HG02571 (cell line): ENCODE results near the gene ATP2A1.
"Not testable (repeated sequence)": the region's sequence is repeated elsewhere in the genome, so short reads cannot be mapped to it uniquely, and the experiment has no call there.

Experiments used
- ATAC-seq: cut with Tn5 transposase; IDR thresholded peaks from one replicate; pipeline ENCODE4 v1.9.1; 2021; ENCODE audit warnings: mild to moderate bottlenecking, moderate library complexity; ENCODE audit not compliant: unreplicated experiment

The ATP2A1 gene

DNA sequence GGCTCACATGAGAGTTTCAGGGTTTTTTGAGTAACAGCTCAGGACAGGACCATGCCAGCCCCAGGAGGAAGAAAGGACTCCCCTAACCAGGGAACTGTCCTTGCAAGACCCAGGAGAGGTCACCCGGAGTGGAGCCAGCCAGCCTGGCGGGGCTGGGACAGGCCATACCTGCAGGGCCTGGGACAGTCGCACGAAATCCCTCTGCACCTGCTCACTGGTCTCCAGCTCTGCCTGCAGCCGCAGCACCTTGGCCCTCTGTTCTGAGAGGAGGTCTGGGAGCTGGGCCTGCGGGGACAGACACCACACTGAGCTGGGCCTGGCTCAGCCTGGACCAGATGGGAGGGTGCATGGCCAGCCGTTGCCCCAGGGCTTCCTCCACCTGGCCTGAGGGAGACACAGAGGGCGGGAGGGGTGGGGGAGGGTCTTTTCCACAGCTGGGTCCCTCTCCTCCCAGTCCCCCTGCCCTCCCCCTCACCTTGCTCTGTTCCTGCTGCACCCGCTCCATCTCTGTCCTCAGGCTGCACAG, 27.0 kb downstream of the ATP2A1 start:
- ATAC-seq = no peak

DNA sequence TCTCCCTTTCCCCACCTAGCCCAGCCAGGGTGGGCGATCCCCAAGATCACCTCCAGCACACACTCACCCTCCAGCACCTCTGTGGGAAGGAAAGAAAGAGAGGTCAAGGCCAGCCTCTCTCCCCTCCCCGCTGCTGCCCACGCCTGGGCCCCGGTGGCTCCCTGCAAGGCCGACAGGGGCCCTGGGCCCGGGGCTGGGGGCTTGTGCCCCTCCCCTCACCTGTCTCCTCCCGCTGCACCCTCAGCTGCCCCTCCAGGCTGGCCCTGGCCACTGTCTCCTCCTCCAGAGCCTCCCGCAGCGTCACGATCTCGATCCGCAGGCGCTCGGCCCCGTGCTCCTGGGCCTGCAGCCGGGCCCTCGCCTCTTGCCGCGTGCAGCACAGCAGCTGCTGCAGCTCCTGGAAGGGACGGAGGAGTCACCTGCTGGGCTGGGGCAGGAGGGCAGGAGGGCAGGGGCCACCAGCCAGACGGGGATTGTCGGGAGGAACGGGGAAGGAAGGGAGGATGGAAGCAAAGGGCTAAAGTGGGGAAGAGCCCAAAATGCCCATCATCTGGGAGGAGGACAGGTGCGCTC, 27.6 kb downstream of the ATP2A1 start:
- no peak for ATAC-seq

DNA sequence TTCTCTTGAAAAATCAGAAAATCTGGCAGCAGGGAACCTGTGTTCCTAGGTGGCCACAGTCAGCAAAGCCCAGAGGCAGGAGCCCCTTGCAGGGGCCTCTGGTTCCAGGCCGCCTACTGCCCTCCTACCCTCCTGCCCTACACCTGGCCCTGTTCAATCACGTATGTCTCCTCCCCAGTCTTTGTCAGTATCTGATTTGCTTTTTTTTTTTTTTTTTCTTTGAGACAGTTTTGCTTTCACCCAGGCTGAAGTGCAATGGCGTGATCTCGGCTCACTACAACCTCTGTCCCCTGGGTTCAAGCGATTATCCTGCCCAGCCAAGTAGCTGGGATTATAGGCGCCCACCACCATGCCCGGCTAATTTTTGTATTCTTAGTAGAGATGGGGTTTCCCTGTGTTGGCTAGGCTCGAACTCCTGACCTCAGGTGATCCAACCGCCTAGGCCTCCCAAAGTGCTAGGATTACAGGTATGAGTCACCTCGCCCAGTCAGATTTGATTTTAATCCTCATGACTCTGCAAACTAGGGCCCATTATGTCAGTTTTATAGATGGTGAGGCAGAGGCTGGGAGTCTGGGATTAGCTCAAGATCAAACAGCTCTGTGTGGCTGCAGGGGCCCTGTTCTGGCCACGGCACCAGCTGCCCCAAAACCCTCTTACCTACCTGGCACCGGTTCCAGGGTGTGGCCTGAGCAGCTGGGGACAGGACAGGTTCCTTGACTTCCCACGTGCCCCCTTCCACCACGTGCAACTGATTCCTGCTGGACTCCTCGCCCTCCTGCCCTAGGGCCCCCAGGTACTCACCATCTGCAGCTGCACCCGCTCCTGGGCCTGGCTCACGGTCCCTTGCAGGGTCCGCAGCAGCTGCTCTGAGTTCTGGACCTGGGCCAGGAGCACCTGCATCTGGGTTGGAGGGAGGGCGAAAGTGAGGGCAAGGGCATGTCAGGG, 32.1 kb downstream of the ATP2A1 start:
- ATAC-seq = no peak

DNA sequence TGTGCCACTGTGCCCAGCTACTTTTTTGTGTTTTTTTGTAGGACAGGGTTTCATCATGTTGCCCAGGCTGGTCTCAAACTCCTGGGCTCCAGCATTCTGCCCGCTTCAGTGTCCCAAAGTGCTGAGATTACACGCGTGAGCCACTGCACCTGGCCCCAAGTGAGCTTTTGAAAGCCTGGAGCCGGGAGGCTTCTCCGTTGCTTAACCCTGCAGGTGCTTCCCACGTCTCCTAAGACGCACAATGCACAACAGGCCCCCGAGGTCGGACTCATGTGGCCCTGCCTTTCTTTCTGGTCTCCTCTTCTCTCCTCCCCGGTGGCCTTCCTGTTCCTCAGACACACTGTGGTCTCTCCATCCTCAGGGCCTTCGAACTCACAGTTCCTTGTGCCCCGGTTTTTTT, 34.3 kb downstream of the ATP2A1 start:
- no peak for ATAC-seq

DNA sequence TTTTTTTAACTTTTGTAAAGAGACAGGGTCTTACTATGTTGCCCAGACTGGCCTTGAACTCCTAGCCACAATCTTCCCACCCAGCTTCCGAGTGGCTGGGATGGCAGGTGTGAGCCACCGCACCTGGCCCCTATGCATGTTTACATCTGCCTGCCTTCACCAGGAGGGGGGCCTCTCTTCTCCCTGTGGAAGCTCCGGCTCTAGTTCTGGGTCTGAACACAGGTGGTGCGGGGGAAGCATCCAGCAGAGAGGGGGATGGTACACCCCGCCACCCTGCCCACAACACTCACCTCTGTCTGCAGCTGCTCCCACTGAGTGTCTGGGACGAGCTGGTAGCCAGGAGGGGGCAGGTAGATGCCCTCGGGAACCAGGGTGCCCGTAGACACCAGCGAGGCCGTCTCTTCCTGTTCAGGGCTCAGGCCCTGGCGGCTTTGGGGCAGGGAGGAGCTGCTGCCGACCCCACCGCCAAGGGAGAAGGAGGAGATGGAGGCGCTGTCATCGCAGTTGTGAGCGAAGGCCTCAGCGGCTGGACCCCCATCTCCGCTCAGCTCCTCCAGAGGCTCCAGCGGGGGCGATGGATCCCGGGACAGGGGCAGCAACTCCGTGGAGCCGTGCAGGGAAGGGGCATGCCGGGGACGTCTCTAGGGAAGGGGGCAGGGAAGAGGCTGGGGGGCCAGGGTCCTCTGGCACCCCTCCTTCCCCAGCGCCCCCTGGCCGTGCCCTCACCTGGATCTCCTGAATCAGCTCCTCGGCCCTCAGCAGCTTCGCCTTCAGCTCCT, 35.8 kb downstream of the ATP2A1 start:
- no peak for ATAC-seq

DNA sequence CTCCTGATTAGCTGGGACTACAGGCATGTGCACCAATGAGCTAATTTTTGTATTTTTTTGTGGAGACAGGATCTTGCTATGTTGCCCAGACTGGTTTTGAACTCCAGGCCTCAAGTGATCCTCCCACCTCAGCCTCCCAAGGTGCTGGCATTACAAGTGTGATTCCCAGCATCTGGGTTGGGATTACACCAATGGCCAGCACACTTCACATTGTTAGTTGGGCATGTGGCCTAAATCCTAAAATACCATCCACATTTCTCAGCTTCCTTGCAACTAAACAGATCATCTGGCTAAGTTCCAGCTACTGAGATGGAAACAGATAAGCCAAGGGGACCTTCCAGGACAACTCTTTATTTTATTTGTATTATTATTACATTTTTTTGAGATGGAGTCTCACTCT, 36.9 kb downstream of the ATP2A1 start:
- no peak for ATAC-seq

DNA sequence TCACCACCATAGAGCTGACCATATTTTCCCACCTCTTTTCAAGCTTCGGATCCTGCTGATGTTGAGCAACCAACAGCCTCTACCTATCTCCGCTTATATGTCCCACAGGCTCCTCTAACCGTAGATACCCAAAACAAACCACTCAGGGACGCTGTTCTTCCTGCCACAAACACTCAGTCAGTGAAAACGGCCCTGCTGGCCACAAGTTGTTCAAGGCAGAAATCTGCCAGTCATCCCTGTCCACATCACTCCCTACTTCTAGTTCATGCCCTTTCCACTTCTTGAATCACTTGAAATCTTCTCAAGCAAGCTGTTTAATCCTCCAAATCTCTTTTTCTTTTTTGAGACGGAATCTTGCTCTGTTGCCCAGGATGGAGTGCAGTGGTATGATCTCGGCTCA, 38.8 kb downstream of the ATP2A1 start:
- ATAC-seq = no peak

DNA sequence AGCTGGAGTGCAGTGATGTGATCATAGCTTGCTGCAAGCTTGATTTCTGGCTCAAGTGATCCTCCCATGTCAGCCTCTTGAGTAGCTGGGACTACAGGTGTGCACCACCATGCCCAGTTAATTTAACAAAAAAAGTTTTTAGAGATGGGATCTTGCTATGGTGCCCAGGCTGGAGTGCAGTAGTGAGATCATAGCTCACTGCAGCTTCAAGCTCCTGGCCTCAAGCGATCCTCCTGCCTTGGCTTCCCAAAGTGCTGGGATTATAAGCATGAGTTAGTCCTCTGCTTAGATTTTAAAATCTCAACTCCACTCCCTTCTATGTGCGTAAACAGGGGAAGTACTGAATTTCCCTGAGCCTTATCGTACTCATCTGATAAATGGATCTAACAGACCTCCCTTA, 40.4 kb downstream of the ATP2A1 start:
- no peak for ATAC-seq

DNA sequence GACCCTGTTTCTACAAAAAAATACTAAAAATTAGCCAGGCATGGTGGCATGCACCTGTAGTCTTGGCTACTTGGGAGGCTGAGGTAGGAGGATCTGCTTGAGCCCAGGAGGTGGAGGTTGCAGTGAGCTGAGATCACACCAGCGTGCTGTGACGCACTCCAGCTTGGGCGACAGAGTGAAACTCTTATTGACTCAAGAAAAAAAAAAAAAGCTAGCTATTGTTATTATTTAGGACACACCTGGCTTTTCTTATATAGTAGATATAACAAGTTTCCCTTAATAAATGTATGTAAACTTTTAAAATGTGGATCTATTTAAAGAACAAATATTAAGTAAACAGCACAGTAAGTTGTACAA, 44.9 kb downstream of the ATP2A1 start:
- ATAC-seq = no peak

DNA sequence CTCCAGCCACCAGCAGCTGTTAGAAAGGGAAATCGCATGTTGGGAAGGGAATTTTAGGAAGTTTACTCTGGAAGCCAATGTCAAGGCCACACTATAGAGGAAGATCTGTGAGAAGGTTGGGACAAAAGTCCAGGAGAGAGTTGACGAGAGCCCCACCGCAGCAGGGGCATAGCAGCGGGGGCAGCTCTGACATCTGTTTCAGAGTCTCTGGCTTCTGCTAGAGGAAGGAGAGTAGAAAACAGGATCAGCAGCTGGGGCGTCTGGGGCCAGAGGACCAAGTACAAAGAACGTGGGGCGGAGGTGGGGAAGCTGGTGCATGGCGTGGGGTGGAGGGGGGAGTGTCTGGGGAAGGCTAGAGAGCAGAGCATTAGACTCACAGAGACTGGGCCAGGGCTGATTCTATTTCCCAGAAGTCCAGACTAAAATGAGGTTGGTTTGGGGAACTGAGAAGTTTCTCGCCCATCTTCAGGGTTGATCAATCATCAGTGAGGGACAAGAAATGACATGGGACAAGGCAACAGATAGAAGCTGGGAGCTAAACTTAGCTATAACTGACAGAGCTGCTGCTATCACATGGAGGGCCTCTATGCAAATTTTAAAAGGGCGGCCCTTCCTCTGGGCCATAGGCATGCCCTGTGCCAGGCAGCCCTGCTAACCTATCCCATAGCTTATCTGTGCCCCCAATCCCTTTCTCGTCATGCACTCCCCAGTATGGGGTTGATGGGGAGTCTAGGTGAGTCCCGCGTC, 45.5 kb downstream of the ATP2A1 start:
- ATAC-seq = peak; percentile 38

DNA sequence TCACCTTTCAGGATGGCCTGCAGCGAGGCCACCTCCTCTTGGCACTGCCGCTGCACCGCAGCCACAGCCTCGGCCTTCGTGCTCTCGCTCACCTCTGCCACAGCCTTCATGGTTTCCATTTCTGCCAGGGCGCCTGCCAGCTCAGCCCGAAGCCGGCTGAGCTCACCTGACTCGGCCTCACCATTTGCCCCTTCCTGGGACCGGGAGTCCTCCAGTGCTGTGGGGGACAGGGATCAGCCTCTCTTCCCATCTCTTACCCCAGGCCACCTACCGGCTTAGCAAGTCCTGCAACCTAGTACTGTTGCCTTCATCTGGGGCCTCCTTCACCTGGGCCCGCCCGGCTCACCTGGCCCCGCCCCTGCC, 46.1 kb downstream of the ATP2A1 start:
- ATAC-seq = peak; percentile 5

DNA sequence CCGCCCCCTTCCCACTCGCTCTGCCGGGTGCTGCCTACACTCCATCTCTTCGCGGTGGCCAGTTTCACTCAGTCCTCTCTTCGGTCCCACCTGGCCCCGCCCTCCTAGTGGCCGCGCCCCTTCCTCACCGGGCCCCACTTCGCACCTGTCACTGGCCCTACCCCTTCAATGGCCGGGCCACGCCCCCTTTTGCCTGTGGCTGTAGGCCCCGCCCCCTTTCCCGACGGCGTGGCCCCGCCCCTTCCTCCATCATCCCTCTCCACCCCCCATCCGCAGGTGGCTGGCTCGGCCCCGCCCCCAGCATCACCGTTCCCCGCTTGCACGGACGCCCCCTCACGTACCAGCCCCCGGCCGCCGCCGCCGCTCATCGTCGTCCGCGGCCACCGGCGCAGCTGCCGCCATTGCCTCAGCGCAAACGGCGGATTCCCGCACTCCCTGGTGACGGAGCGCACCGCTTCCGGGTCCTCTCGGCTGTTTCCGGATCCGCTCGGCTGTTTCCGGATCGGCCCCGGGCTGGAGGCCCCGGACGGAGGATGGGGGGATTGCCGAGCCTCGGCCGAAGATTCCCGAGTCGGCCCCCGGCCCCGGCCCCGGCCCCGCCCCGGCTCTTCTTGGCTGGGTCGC, 46.6 kb downstream of the ATP2A1 start, which contains the start of gene RABEP2:
TSS of gene RABEP2 (minus strand) at position 477 of the 624 bp plus-strand sequence. CDS start at position 402, 75 bp downstream.
- peak; percentile 59 for ATAC-seq

DNA sequence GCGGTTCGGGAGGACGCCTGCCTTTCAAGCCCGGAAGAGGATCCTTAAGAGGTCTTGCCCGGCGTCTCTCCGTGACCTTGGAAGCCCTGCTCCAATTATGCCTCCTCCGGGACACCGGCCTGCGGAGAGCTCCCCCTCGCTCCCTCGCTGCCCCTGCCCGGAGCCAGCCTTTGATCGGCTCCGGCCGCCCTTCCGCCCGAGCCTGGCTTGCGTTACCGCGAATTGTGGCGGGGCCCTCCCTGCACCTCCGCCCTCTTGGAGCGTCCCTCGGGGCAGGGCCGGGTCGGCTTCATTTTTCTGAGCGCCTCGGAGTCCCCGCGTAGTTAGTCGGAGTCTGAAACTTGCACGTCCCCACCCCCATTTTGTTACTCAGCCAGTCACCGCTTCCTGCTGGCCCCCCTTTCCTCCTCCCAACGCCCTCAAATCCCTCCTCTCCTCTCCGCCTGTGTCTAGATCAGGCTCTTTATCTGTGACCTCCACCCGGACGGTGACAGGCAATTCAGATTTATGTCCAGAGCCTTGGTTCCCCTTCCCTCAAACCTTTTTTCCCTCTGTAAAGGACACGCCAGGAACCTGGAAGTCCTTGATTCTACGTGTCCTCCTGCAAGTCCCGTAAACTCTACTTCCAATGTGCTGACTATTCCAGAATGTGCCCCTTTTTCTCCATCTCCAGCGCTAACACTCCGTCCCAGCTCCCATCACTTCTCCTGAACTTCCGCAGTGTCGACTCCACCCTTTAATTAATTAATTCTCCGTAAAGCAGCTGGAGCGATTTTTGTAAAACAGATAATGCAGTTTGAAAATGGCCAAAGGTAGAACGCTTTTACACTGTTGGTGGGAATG, 47.3 kb downstream of the ATP2A1 start:
- peak; percentile 26 for ATAC-seq

DNA sequence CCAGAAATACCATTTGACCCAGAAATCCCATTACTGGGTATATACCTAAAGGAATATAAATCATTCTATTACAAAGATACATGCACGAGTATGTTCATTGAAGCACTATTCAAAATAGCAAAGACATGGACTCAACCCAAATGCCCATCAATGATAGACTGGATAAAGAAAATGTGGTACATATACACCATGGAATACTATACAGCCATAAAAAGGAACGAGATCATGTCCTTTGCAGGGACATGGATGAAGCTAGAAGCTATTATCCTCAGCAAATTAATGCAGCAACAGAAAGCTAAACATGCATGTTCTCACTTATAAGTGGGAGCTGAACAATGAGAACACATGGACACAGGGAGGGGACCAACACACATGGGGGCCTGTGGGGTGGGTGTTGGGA, 48.0 kb downstream of the ATP2A1 start:
- ATAC-seq = not testable (repeated sequence)

DNA sequence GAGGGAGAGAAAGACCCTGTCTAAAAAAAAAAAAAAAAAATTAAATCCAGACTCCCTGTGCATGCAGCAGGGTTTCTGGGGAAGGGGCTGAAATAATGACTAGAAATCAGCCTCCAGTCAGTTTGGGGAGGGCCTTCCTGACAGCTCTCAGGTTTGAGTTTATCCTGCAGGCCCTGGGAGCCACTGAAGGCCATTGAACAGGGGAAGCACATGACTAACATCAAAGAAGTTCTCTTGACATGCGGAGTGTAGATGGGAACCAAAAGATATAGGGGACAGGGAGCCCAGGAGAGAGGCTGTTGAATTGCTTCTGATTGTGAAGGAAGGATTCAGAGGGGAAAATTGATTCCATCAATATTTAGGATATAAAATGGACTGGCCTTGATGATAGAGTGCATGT, 49.5 kb downstream of the ATP2A1 start:
- no peak for ATAC-seq

DNA sequence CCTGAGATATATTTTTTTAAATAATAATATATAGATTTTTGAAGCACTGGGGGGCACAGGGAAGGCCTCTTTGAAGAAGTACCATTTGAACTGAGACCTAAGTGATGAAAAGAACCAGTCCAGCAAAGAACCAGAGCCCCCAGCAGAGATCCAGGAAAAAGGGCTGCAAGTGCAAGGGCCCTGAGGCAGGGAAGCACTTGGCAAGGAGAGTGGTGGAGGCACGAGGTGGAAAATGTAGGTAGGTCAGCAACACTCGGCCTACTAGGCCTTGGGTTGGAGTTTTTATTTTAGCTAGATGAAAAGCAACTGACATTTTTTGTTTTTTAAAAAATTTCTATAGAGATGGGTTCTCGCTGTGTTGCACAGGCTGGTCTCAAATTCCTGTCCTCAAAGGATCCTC, 51.9 kb downstream of the ATP2A1 start:
- no peak for ATAC-seq

DNA sequence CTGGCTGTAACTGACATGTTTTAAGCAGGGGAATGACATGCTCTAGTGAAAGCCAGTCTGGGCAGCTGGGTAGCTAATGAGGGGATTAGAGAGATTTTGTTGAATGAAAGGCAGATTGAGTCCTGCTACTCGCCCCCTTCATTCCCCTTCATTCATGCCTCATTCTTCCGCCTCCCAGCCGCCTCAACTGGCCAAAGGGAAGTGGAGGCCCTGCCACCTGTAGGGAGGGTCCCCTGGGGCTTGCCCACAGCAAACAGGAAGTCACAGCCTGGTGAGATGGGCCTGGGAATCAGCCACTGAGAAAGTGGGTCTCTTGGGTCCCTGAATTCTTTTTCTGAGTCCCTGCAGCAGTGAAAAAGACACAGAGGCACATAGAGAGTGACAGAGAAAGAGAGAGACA, 52.4 kb downstream of the ATP2A1 start:
- no peak for ATAC-seq

DNA sequence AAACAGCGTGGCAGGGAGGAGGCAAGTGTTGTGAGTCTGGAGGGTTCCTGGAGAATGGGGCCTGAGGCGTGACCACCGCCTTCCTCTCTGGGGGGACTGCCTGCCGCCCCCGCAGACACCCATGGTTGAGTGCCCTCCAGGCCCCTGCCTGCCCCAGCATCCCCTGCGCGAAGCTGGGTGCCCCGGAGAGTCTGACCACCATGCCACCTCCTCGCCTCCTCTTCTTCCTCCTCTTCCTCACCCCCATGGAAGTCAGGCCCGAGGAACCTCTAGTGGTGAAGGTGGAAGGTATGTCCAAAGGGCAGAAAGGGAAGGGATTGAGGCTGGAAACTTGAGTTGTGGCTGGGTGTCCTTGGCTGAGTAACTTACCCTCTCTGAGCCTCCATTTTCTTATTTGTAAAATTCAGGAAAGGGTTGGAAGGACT, 53.5 kb downstream of the ATP2A1 start, which contains the start of gene CD19:
TSS of gene CD19 (plus strand) at position 171 of the 425 bp plus-strand sequence. CDS start at position 201, 30 bp downstream.
- ATAC-seq = no peak
